Measurements from ENCODE around the gene MIAT. TPM values are rescaled to one million over a fixed set of nuclear protein-coding genes. Genes with fewer than 3 reads are reported as not detected.

The MIAT gene
- total and polyA plus RNA-seq, 2 donors (not counting 1 experiment from before 2014, with no cell fraction given), result 1.9 to 10.2 TPM

- Histone ChIP-seq H3K36me3 (ENCODE audit: control insufficient read depth, insufficient read depth, low read length) (no peaks in the 10 kb centered on the region), H3K27me3 (ENCODE audit: control insufficient read depth, insufficient read depth, low read length) (no peaks in the 10 kb centered on the region), H3K4me3 (replicated peaks in 1 of 4; ENCODE audit: control extremely low read depth in 1 of 4, insufficient read depth in 1 of 4, low read depth in 3 of 4, low read length in 4 of 4) (no peak overlapping the region), H3K27ac (ENCODE audit: insufficient read depth, low read length) (no peak overlapping the region), H4K20me1 (ENCODE audit: control insufficient read depth, extremely low read depth, insufficient read depth, low read length) (no peaks in the 10 kb centered on the region), H3K4me2 (ENCODE audit: extremely low read depth, insufficient read depth, low read length) (no peak overlapping the region), H3K79me2 (ENCODE audit: control insufficient read depth, insufficient read depth, low read length) (no peaks in the 10 kb centered on the region), H3K9me3 (ENCODE audit: control insufficient read depth, insufficient read depth, low read depth, low read length) (no peaks in the 10 kb centered on the region), H3K9ac (ENCODE audit: insufficient read depth, low read length) (no peak overlapping the region), H2AFZ (ENCODE audit: low read length) (no peak overlapping the region), H3K4me1 (ENCODE audit: control insufficient read depth, extremely low read depth, insufficient read depth, low read length) (peaks cover 6% of the 10 kb centered on the region)
- no peak for TF ChIP-seq EZH2 (IDR thresholded peaks at IDR 0.05; ENCODE audit: low read length, missing control alignments)
- no peak for TF ChIP-seq CTCF (conservative IDR thresholded peaks at IDR 0.05 in 1 of 2, IDR thresholded peaks at IDR 0.05 in 1 of 2; ENCODE audit: low read depth in 1 of 2, low read length in 2 of 2)
- DNase-seq (ENCODE audit: low read depth in 2 of 2), result no peak
Measured at GRCh38 chr22:26680485-26680884, 23.1 kb downstream of the MIAT start.

- peak; percentile 41 to 88 for DNase-seq (ENCODE audit: low read depth in 2 of 2)
- Histone ChIP-seq H3K27me3 (ENCODE audit: control insufficient read depth, insufficient read depth, low read length) (no peaks in the 10 kb centered on the region), H3K36me3 (ENCODE audit: control insufficient read depth, insufficient read depth, low read length) (no peaks in the 10 kb centered on the region), H2AFZ (ENCODE audit: low read length) (no peak overlapping the region), H3K4me3 (replicated peaks in 1 of 4; ENCODE audit: control extremely low read depth in 1 of 4, insufficient read depth in 1 of 4, low read depth in 3 of 4, low read length in 4 of 4) (no peak overlapping the region), H3K27ac (ENCODE audit: insufficient read depth, low read length) (no peak overlapping the region), H3K9me3 (ENCODE audit: control insufficient read depth, insufficient read depth, low read depth, low read length) (no peaks in the 10 kb centered on the region), H4K20me1 (ENCODE audit: control insufficient read depth, extremely low read depth, insufficient read depth, low read length) (no peaks in the 10 kb centered on the region), H3K9ac (ENCODE audit: insufficient read depth, low read length) (no peak overlapping the region), H3K79me2 (ENCODE audit: control insufficient read depth, insufficient read depth, low read length) (no peaks in the 10 kb centered on the region), H3K4me2 (ENCODE audit: extremely low read depth, insufficient read depth, low read length) (no peak overlapping the region), H3K4me1 (ENCODE audit: control insufficient read depth, extremely low read depth, insufficient read depth, low read length) (peaks cover 6% of the 10 kb centered on the region)
- TF ChIP-seq EZH2 (IDR thresholded peaks at IDR 0.05; ENCODE audit: low read length, missing control alignments) (no peak), CTCF (conservative IDR thresholded peaks at IDR 0.05 in 1 of 2, IDR thresholded peaks at IDR 0.05 in 1 of 2; ENCODE audit: low read depth in 1 of 2, low read length in 2 of 2) (no peak)
Measured at GRCh38 chr22:26681395-26681821, 24.0 kb downstream of the MIAT start.

GRCh38 chr22:26684168-26684567, 26.8 kb downstream of the MIAT start:
- no peak for TF ChIP-seq CTCF (conservative IDR thresholded peaks at IDR 0.05 in 1 of 2, IDR thresholded peaks at IDR 0.05 in 1 of 2; ENCODE audit: low read depth in 1 of 2, low read length in 2 of 2)
- H4K20me1 ChIP-seq (ENCODE audit: control insufficient read depth, extremely low read depth, insufficient read depth, low read length), result no peaks in the 10 kb centered on the region

More at GRCh38 chr22:26684168-26684567, 26.8 kb downstream of the MIAT start:
- Histone ChIP-seq H3K27me3 (ENCODE audit: control insufficient read depth, insufficient read depth, low read length) (no peaks in the 10 kb centered on the region), H3K36me3 (ENCODE audit: control insufficient read depth, insufficient read depth, low read length) (no peaks in the 10 kb centered on the region), H3K9me3 (ENCODE audit: control insufficient read depth, insufficient read depth, low read depth, low read length) (no peaks in the 10 kb centered on the region), H3K9ac (ENCODE audit: insufficient read depth, low read length) (no peak overlapping the region), H3K4me3 (replicated peaks in 1 of 4; ENCODE audit: control extremely low read depth in 1 of 4, insufficient read depth in 1 of 4, low read depth in 3 of 4, low read length in 4 of 4) (no peak overlapping the region), H2AFZ (ENCODE audit: low read length) (no peak overlapping the region), H3K27ac (ENCODE audit: insufficient read depth, low read length) (no peak overlapping the region), H3K4me1 (ENCODE audit: control insufficient read depth, extremely low read depth, insufficient read depth, low read length) (peaks cover 6% of the 10 kb centered on the region), H3K79me2 (ENCODE audit: control insufficient read depth, insufficient read depth, low read length) (no peaks in the 10 kb centered on the region), H3K4me2 (ENCODE audit: extremely low read depth, insufficient read depth, low read length) (no peak overlapping the region)
- DNase-seq (ENCODE audit: low read depth in 2 of 2), result no peak
